ENCODE measurements around the gene CPM.
"Not testable (repeated sequence)": the region's sequence is repeated elsewhere in the genome, so short reads cannot be mapped to it uniquely, and the experiment has no call there.

Gene CPM

DNA sequence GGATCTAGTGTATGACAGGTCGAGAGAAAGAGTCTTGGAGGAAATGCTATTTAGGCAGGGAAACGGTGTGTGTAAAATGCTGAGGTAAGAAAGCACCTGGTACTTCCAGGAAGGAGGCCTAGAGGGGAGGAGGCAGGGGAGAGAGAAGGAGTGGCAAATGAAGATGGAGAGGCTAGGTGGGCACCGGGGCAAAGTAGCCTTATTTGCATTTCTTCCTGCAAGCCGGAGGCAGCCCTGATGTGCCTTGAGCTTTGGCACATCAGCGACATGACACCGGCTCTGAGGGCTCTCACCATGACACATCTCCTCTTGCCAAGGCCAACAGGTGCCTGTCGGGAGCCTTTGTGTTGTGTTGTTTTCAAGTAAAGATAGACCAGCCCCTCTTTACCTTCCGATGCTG is 61.6 kb downstream of the CPM start:
- peaks cover 2% of the 10 kb centered on the region for H3K27me3 Mint-ChIP-seq
- peaks cover 13% of the 10 kb centered on the region for H3K4me1 Mint-ChIP-seq
- no peak for DNase-seq (ENCODE audit: low spot score in 2 of 2)
- H3K4me3 Mint-ChIP-seq, result no peak overlapping the region
- no peak for ATAC-seq (ENCODE audit: low read depth)
- H3K36me3 Mint-ChIP-seq, result no peaks in the 10 kb centered on the region
- no peak overlapping the region for H3K27ac Mint-ChIP-seq
- H3K9me3 Mint-ChIP-seq, result no peaks in the 10 kb centered on the region

DNA sequence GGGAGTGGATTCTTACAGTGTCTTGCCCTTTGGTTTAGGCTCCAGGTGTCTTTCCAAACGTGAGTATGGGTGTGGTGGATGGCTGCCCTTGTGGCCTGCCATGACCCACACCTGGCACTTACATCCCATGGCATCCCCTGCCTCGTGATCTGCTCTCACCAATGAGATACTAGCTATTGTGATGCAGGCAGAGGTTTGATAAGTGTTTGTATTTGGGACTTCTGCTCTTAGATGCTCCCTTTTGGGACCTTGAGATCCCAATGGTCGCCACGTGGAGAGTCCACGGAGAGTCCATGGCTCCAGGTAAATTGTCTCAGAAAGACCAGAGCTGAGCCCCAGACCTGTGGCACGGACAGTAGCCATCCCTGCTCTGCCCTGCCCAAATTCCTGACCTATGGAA is 62.5 kb downstream of the CPM start:
- Mint-ChIP-seq H3K27me3 (peaks cover 2% of the 10 kb centered on the region), H3K36me3 (no peaks in the 10 kb centered on the region), H3K27ac (no peak overlapping the region), H3K4me3 (no peak overlapping the region), H3K4me1 (peaks cover 13% of the 10 kb centered on the region), H3K9me3 (no peaks in the 10 kb centered on the region)
- ATAC-seq (ENCODE audit: low read depth) (no peak), DNase-seq (ENCODE audit: low spot score in 2 of 2) (no peak)

DNA sequence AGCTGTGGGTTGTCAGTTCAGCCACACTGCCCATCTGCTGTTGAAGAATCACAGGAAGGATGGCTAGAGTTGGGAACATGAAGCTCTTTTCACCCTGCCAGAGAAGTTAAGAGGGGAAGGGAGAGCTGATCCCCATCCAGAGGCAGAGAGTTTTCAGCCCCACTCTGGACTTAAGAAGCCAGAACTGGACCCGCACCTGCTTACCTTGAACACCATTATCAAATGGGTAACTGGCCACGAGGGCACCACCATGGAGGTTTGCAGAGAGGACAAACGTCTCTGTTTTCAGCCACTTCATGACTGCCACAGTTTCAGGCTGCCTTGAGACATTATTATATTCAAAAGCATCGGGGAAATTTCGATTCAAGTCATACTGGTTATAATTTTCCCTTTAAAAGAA is 63.0 kb downstream of the CPM start:
- H3K27me3 Mint-ChIP-seq, result peaks cover 2% of the 10 kb centered on the region
- no peaks in the 10 kb centered on the region for H3K36me3 Mint-ChIP-seq
- DNase-seq (ENCODE audit: low spot score in 2 of 2) (no peak), ATAC-seq (ENCODE audit: low read depth) (no peak)
- H3K27ac Mint-ChIP-seq, result no peak overlapping the region
- H3K9me3 Mint-ChIP-seq, result no peaks in the 10 kb centered on the region
- peaks cover 13% of the 10 kb centered on the region for H3K4me1 Mint-ChIP-seq
- no peak overlapping the region for H3K4me3 Mint-ChIP-seq

DNA sequence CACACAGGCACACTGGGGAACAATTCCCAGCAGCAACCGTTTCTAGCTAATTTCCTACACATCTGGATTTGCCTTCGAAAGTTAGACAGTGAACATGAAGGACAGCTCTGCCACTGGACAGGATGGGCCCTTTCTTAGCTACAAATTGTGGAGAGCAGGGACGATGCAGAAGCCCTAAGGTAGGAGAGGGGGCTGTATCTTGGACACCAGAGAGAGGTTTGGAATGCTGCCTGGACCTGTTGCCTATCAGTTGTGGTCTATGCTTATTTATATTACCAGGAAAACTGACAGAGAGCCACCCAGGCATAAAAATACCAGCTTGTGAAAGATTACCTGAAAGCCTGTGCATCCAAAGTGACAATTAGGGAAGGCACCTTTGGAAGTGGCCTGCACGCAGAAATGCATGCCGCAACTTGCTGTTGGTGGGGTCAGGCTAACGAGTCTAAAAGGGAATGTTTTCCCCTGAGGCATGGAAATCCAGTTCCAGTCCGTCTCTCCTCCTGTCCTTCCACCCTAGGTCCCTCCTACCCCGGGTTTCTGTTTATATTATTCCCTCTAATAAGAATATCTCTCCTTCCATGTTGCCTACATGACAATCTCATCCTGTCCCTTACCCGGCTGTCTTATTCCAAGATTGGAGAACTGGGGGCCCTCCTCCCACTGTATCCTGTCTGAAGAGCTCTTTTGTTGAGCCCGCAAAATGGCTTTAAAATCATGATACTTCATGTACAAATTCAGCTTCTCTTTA is 64.8 kb downstream of the CPM start:
- peaks cover 2% of the 10 kb centered on the region for H3K27me3 Mint-ChIP-seq
- H3K27ac Mint-ChIP-seq, result no peak overlapping the region
- DNase-seq (ENCODE audit: low spot score in 2 of 2) (no peak), ATAC-seq (ENCODE audit: low read depth) (no peak)
- H3K9me3 Mint-ChIP-seq, result no peaks in the 10 kb centered on the region
- H3K4me3 Mint-ChIP-seq, result no peak overlapping the region
- peaks cover 7% of the 10 kb centered on the region for H3K4me1 Mint-ChIP-seq
- H3K36me3 Mint-ChIP-seq, result no peaks in the 10 kb centered on the region

DNA sequence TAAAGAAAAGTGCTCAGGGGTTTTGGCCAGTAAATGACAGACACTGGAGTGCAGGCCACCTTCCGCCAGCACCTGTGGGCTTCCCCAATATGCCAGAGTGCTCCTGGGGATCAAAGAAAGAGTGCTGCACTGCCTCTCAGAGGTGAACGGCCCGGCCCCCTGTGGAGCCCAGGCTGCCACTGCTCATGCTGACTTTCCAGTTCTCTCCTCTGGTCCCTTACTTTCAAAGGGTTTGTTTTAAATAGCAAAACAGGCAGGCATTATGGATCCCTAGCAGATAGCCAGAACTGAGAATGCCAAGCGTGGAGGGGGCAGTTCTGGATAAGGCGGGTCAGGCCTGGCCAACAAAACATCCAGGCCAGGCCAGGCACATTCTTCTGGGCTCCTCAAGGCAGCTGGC is 65.4 kb downstream of the CPM start:
- no peak overlapping the region for H3K4me3 Mint-ChIP-seq
- H3K9me3 Mint-ChIP-seq, result no peaks in the 10 kb centered on the region
- ATAC-seq (ENCODE audit: low read depth) (no peak), DNase-seq (ENCODE audit: low spot score in 2 of 2) (no peak)
- H3K27ac Mint-ChIP-seq, result no peak overlapping the region
- H3K27me3 Mint-ChIP-seq, result peaks cover 2% of the 10 kb centered on the region
- H3K36me3 Mint-ChIP-seq, result no peaks in the 10 kb centered on the region
- peaks cover 7% of the 10 kb centered on the region for H3K4me1 Mint-ChIP-seq

DNA sequence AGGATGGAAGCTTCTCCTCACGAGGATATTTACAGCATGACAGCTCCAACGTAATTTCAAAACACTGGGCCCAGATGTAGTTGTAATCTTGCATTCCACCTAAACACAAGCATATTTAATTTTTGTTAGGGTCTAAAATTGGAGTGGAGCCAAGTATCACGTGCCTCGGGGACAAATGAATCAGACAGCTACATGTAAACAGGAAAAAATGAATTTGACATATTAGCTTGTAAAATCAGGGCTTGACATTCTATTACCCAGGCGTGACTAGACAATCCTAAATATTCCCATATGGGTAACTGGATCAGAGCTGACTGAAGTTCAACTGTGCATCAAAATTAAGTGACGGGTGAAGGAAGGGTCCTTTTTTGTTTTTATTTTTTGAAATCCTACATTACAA is 66.0 kb downstream of the CPM start:
- Mint-ChIP-seq H3K27me3 (no peaks in the 10 kb centered on the region), H3K9me3 (no peaks in the 10 kb centered on the region), H3K27ac (no peak overlapping the region), H3K4me1 (peaks cover 11% of the 10 kb centered on the region), H3K4me3 (no peak overlapping the region), H3K36me3 (no peaks in the 10 kb centered on the region)
- DNase-seq (ENCODE audit: low spot score in 2 of 2), result no peak
- no peak for ATAC-seq (ENCODE audit: low read depth)

DNA sequence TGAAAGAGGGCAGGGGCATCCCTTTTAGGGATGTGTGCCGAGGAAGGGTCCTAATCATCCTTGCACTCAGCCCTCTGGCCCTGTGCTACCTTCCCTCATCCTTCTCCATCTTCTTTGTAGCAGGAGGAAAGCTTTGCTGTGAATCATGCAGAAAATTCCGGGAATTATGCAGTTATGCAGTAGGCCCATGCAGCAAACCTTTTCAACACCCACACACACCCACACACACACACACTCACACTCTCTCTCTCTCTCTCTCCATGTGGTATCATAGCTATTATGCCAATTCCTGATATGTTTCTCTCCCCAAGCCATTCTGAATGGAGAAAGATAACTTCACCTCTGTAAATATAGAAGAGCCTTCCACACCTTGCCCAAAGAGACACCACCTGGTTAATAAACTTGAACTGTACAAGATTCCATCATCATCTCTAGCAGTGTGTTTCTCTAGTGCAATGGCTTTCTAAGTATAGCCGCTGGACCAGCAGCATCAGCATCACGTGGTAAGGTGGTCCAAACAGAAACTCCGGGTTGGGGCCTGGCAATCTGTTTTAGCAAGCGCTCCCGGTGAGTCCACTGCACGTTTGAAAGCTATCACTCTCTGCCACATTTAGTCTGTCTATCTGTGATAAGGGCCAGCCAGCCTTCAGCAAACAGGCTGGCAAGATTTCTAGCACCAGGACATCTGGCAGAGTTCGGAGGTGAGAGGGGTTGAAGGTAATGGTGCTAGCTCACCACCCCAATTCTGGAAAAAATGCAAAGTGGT is 67.4 kb downstream of the CPM start:
- H3K9me3 Mint-ChIP-seq, result no peaks in the 10 kb centered on the region
- no peaks in the 10 kb centered on the region for H3K27me3 Mint-ChIP-seq
- no peak for DNase-seq (ENCODE audit: low spot score in 2 of 2)
- no peak for ATAC-seq (ENCODE audit: low read depth)
- no peak overlapping the region for H3K4me3 Mint-ChIP-seq
- no peak overlapping the region for H3K27ac Mint-ChIP-seq
- H3K4me1 Mint-ChIP-seq, result peaks cover 5% of the 10 kb centered on the region
- no peaks in the 10 kb centered on the region for H3K36me3 Mint-ChIP-seq

DNA sequence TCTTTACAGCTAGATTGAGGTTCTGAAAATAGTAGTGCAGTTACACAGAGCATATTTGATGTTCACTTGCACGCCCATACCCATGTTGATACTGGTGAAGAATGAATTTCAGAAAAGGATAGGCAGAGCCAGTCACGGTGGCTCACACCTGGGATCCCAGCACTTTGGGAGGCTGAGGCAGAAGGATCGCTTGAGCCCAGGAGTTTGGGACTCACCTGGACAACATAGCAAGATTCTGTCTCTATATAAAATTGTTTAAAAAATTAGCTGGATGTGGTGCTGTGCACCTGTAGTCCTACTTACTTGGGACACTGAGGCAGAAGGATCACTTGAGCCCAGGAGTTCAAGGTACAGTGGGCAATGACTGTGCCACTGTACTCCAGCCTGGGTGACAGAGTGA is 68.4 kb downstream of the CPM start:
- Mint-ChIP-seq H3K27ac (no peak overlapping the region), H3K36me3 (no peaks in the 10 kb centered on the region), H3K9me3 (no peaks in the 10 kb centered on the region), H3K4me1 (peaks cover 5% of the 10 kb centered on the region), H3K4me3 (no peak overlapping the region), H3K27me3 (peaks cover 2% of the 10 kb centered on the region)
- DNase-seq (ENCODE audit: low spot score in 2 of 2) (no peak), ATAC-seq (ENCODE audit: low read depth) (no peak)

DNA sequence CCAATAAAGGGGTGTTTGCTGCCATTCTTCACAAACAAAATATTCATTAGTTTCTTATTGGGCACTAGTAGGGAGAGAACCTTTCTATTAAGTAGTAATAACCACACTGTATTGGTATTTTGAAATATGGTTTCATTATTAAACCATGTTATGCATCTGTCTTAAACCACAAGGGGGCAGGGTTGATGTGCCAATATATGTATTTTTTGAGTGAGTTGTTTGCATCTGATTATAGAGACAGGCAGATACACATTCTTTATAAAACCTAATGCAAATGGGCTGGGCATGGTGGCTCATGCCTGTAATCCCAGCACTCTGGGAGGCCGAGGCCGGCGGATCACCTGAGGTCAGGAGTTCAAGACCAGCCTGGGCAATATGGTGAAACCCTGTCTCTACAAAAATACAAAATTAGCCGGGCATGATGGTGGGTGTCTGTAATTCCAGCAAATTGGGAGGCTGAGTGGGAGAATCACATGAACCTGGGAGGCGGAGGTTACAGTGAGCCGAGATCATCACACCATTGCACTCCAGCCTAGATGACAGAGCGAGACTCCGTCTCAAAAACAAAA is 69.0 kb downstream of the CPM start:
- H3K4me3 Mint-ChIP-seq, H3K9me3 Mint-ChIP-seq, H3K4me1 Mint-ChIP-seq, H3K27me3 Mint-ChIP-seq, H3K36me3 Mint-ChIP-seq, H3K27ac Mint-ChIP-seq: not testable (repeated sequence)
- ATAC-seq (ENCODE audit: low read depth) (peak; percentile 44), DNase-seq (ENCODE audit: low spot score in 2 of 2) (peak in 1 of 2 donors; percentile 36)

DNA sequence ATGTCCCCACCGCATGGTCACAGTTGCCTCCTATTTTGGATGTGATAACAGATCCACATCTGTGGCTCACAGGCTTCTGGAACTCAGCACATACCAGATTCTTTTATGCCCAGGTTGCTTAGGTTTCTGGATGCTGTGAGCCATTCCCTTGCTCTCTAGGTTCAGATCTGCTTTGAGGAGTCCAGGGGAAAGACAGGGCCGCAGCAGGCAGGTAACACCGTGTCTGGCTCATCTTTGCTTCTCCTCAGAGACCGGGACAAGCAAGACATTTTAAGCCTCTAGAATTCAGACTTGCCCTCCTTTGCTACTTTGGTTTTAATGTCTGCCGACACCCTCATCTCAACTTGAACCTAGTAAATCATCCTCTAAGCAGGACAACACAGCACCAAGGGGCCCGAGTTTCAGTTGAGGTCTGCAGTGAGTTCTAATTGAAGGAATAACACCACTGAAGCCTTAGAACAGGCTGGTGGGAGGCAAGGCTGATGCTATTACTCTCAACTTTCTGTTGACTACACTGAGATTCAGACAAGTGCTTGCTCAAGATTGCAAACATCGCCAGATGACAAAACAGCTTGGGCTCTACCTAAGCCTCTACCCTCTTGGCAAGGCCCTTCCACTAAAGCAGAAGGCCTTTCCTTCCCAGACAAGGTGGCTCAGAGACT is 69.7 kb downstream of the CPM start:
- H3K27ac Mint-ChIP-seq, result no peak overlapping the region
- no peaks in the 10 kb centered on the region for H3K36me3 Mint-ChIP-seq
- no peaks in the 10 kb centered on the region for H3K9me3 Mint-ChIP-seq
- H3K27me3 Mint-ChIP-seq, result peaks cover 2% of the 10 kb centered on the region
- DNase-seq (ENCODE audit: low spot score in 2 of 2) (no peak), ATAC-seq (ENCODE audit: low read depth) (no peak)
- H3K4me1 Mint-ChIP-seq, result peaks cover 5% of the 10 kb centered on the region
- no peak overlapping the region for H3K4me3 Mint-ChIP-seq

DNA sequence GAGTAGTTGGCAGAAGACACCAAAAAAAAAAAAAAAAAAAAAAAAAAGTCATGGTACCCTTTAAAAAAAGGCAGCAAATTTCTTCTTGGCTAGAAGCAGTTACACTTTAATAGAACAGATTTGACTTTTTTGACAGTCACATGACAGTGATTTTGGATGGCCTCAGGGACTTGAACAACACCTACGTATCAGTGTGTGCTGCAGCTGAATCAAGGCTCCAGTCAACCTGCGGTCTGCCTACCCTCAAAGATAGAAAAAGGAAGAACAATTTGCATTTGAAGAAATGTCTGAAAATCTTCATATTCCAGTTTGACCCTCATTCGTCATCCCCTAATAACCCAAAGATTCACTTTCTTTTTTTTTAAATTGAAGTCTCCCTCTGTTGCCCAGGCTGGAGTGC is 71.1 kb downstream of the CPM start:
- H3K9me3 Mint-ChIP-seq, result no peaks in the 10 kb centered on the region
- peak overlapping the region; percentile 28 for H3K27ac Mint-ChIP-seq
- H3K36me3 Mint-ChIP-seq, result no peaks in the 10 kb centered on the region
- peak in 1 of 2 donors; percentile 18 for DNase-seq (ENCODE audit: low spot score in 2 of 2)
- H3K4me1 Mint-ChIP-seq, result peaks cover 5% of the 10 kb centered on the region
- H3K27me3 Mint-ChIP-seq, result peaks cover 2% of the 10 kb centered on the region
- no peak overlapping the region for H3K4me3 Mint-ChIP-seq
- ATAC-seq (ENCODE audit: low read depth), result peak; percentile 95

DNA sequence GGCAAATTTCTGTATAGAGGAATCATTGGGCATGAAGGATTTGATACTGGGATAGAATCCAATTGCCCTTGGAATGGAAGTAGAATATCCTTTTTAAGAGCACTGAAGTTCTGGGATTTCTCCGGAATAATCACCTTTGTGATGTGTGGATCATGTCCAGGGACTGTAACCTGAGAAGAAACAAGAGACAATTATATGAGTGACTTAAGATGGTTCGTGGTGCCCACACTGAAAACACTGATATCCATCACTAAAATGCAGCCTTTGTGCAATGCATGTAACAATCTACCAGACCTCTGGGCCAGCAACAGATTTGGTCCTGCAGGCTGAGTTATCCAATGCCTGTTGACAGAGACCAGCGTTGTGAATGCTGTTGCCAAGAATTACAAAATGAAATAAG is 76.5 kb downstream of the CPM start:
- ATAC-seq (ENCODE audit: low read depth) (no peak), DNase-seq (ENCODE audit: low spot score in 2 of 2) (no peak)
- no peaks in the 10 kb centered on the region for H3K36me3 Mint-ChIP-seq
- H3K9me3 Mint-ChIP-seq, result no peaks in the 10 kb centered on the region
- H3K4me1 Mint-ChIP-seq, result no peaks in the 10 kb centered on the region
- H3K4me3 Mint-ChIP-seq, result no peak overlapping the region
- H3K27ac Mint-ChIP-seq, result no peak overlapping the region
- H3K27me3 Mint-ChIP-seq, result peaks cover 7% of the 10 kb centered on the region

DNA sequence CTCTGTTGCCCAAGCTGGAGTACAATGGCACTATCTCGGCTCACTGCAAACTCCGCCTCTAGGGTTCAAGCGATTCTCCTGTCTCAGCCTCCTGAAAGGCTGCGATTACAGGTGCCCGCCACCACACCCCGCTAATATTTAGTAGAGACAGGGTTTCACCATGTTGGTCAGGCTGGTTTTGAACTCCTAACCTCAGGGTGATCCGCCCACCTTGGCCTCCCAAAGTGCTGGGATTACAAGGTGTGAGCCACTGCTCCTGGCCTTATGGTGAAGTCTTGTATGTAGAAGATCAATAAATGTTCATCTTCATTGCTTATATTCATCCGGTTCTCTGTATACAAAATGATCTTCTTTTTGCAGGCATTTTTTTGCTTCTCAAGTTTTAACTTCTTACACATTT is 77.2 kb downstream of the CPM start:
- Mint-ChIP-seq H3K9me3 (no peaks in the 10 kb centered on the region), H3K27ac (no peak overlapping the region), H3K27me3 (peaks cover 7% of the 10 kb centered on the region), H3K4me1 (no peaks in the 10 kb centered on the region), H3K4me3 (no peak overlapping the region), H3K36me3 (no peaks in the 10 kb centered on the region)
- no peak for DNase-seq (ENCODE audit: low spot score in 2 of 2)
- no peak for ATAC-seq (ENCODE audit: low read depth)

DNA sequence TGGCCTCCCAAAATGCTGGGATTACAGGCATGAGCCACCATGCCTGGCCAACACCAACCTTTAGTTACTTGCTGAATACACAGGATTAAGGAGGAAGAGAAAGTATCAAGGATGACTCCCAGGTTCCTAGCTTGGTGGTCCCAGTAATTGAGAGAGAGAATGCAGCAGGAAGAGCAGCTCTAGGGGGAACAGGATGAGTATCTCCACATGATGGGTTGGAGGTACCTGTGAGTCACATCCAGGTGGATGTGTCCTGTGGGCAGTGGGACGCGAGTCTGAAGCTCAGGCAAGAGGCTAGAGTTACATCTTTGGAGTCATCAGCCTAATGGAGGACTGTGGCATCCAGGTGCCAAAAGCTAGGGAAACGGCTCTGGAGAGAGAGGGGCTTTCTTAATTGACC is 77.9 kb downstream of the CPM start:
- H3K27ac Mint-ChIP-seq, result no peak overlapping the region
- H3K4me1 Mint-ChIP-seq, result no peaks in the 10 kb centered on the region
- ATAC-seq (ENCODE audit: low read depth) (no peak), DNase-seq (ENCODE audit: low spot score in 2 of 2) (no peak)
- H3K27me3 Mint-ChIP-seq, result peaks cover 7% of the 10 kb centered on the region
- H3K9me3 Mint-ChIP-seq, result no peaks in the 10 kb centered on the region
- no peak overlapping the region for H3K4me3 Mint-ChIP-seq
- no peaks in the 10 kb centered on the region for H3K36me3 Mint-ChIP-seq

All from memory B cell (primary cell).